Measurements from ENCODE around the gene SH2B2. TPM values are rescaled to one million over a fixed set of nuclear protein-coding genes. Genes with fewer than 3 reads are reported as not detected.
A peak's percentile ranks its signal among the peaks of the same experiment; 100 is the strongest.

Gene SH2B2
- total RNA-seq, 1 experiment from 2014 or later, result 14.7 TPM

DNA sequence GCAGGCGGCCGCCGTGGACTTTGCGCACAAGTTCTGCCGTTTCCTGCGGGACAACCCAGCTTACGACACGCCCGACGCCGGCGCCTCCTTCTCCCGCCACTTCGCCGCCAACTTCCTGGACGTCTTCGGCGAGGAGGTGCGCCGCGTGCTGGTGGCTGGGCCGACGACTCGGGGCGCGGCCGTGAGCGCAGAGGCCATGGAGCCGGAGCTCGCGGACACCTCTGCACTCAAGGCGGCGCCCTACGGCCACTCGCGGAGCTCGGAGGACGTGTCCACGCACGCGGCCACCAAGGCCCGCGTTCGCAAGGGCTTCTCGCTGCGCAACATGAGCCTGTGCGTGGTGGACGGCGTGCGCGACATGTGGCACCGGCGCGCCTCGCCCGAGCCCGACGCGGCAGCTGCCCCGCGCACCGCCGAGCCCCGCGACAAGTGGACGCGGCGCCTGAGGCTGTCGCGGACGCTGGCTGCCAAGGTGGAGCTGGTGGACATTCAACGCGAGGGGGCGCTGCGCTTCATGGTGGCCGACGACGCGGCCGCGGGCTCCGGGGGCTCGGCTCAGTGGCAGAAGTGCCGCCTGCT lies 14.1 kb downstream of the SH2B2 start (continued):
- TF ChIP-seq USF1 (CRISPR knock-in tag; IDR thresholded peaks at IDR 0.05) (no peak), SOX15 (CRISPR knock-in tag; IDR thresholded peaks at IDR 0.05) (no peak), CDX4 (CRISPR knock-in tag; IDR thresholded peaks at IDR 0.05; ENCODE audit: borderline replicate concordance) (no peak), E2F5 (CRISPR knock-in tag; IDR thresholded peaks at IDR 0.05) (peak; percentile 59; the same call in 1 of the 2 replicates), SMAD3 (CRISPR knock-in tag; IDR thresholded peaks at IDR 0.05; ENCODE audit: borderline replicate concordance) (peak; percentile 25), IRF1 (CRISPR knock-in tag; IDR thresholded peaks at IDR 0.05) (no peak), ATF3 (CRISPR knock-in tag; conservative IDR thresholded peaks at IDR 0.05) (peak; percentile 80), TEAD1 (CRISPR knock-in tag; IDR thresholded peaks at IDR 0.05) (peak; percentile 97), PRRX2 (CRISPR knock-in tag; IDR thresholded peaks at IDR 0.05) (no peak), TEAD4 (CRISPR knock-in tag; IDR thresholded peaks at IDR 0.05) (no peak; the same call in 1 of the 2 replicates), ZNF219 (CRISPR knock-in tag; IDR thresholded peaks at IDR 0.05; ENCODE audit: borderline replicate concordance) (peak; percentile 91), KAT7 (CRISPR knock-in tag; IDR thresholded peaks at IDR 0.05; ENCODE audit: borderline replicate concordance) (0 out of 2 replicates have a peak, but pooled peaks have one; percentile 97), RORB (CRISPR knock-in tag; IDR thresholded peaks at IDR 0.05) (no peak), ZNF263 (CRISPR knock-in tag; IDR thresholded peaks at IDR 0.05; ENCODE audit: low read depth) (peak; percentile 64; the same call in 1 of the 2 replicates), MLX (CRISPR knock-in tag; IDR thresholded peaks at IDR 0.05) (peak; percentile 82; the same call in 1 of the 2 replicates), CREM (CRISPR knock-in tag; IDR thresholded peaks at IDR 0.05) (no peak; the same call in 1 of the 2 replicates)
- TF ChIP-seq, protein P1, sequence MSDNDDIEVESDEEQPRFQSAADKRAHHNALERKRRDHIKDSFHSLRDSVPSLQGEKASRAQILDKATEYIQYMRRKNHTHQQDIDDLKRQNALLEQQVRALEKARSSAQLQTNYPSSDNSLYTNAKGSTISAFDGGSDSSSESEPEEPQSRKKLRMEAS (CRISPR knock-in tag; IDR thresholded peaks at IDR 0.05), result peak; percentile 90
- TF ChIP-seq, protein P2, sequence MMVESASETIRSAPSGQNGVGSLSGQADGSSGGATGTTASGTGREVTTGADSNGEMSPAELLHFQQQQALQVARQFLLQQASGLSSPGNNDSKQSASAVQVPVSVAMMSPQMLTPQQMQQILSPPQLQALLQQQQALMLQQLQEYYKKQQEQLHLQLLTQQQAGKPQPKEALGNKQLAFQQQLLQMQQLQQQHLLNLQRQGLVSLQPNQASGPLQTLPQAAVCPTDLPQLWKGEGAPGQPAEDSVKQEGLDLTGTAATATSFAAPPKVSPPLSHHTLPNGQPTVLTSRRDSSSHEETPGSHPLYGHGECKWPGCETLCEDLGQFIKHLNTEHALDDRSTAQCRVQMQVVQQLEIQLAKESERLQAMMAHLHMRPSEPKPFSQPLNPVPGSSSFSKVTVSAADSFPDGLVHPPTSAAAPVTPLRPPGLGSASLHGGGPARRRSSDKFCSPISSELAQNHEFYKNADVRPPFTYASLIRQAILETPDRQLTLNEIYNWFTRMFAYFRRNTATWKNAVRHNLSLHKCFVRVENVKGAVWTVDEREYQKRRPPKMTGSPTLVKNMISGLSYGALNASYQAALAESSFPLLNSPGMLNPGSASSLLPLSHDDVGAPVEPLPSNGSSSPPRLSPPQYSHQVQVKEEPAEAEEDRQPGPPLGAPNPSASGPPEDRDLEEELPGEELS (CRISPR knock-in tag; IDR thresholded peaks at IDR 0.05), result peak; percentile 35; the same call in 1 of the 2 replicates
- TF ChIP-seq, protein P3, sequence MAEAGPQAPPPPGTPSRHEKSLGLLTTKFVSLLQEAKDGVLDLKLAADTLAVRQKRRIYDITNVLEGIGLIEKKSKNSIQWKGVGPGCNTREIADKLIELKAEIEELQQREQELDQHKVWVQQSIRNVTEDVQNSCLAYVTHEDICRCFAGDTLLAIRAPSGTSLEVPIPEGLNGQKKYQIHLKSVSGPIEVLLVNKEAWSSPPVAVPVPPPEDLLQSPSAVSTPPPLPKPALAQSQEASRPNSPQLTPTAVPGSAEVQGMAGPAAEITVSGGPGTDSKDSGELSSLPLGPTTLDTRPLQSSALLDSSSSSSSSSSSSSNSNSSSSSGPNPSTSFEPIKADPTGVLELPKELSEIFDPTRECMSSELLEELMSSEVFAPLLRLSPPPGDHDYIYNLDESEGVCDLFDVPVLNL (CRISPR knock-in tag; IDR thresholded peaks at IDR 0.05; ENCODE audit: borderline replicate concordance, low read depth), result peak; percentile 80
- TF ChIP-seq, protein P4, sequence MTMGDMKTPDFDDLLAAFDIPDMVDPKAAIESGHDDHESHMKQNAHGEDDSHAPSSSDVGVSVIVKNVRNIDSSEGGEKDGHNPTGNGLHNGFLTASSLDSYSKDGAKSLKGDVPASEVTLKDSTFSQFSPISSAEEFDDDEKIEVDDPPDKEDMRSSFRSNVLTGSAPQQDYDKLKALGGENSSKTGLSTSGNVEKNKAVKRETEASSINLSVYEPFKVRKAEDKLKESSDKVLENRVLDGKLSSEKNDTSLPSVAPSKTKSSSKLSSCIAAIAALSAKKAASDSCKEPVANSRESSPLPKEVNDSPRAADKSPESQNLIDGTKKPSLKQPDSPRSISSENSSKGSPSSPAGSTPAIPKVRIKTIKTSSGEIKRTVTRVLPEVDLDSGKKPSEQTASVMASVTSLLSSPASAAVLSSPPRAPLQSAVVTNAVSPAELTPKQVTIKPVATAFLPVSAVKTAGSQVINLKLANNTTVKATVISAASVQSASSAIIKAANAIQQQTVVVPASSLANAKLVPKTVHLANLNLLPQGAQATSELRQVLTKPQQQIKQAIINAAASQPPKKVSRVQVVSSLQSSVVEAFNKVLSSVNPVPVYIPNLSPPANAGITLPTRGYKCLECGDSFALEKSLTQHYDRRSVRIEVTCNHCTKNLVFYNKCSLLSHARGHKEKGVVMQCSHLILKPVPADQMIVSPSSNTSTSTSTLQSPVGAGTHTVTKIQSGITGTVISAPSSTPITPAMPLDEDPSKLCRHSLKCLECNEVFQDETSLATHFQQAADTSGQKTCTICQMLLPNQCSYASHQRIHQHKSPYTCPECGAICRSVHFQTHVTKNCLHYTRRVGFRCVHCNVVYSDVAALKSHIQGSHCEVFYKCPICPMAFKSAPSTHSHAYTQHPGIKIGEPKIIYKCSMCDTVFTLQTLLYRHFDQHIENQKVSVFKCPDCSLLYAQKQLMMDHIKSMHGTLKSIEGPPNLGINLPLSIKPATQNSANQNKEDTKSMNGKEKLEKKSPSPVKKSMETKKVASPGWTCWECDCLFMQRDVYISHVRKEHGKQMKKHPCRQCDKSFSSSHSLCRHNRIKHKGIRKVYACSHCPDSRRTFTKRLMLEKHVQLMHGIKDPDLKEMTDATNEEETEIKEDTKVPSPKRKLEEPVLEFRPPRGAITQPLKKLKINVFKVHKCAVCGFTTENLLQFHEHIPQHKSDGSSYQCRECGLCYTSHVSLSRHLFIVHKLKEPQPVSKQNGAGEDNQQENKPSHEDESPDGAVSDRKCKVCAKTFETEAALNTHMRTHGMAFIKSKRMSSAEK (CRISPR knock-in tag; IDR thresholded peaks at IDR 0.05; ENCODE audit: borderline replicate concordance), result no peak
- TF ChIP-seq, protein P5, sequence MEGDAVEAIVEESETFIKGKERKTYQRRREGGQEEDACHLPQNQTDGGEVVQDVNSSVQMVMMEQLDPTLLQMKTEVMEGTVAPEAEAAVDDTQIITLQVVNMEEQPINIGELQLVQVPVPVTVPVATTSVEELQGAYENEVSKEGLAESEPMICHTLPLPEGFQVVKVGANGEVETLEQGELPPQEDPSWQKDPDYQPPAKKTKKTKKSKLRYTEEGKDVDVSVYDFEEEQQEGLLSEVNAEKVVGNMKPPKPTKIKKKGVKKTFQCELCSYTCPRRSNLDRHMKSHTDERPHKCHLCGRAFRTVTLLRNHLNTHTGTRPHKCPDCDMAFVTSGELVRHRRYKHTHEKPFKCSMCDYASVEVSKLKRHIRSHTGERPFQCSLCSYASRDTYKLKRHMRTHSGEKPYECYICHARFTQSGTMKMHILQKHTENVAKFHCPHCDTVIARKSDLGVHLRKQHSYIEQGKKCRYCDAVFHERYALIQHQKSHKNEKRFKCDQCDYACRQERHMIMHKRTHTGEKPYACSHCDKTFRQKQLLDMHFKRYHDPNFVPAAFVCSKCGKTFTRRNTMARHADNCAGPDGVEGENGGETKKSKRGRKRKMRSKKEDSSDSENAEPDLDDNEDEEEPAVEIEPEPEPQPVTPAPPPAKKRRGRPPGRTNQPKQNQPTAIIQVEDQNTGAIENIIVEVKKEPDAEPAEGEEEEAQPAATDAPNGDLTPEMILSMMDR (IDR thresholded peaks at IDR 0.05), result peak; percentile 78
